AG20443 (cell line): ENCODE data around the gene TP63.
"Not testable (repeated sequence)": the region's sequence is repeated elsewhere in the genome, so short reads cannot be mapped to it uniquely, and the experiment has no call there.

ENCODE experiments used
- DNase-seq: peaks from one replicate; pipeline ENCODE4 v3.0.0; 2012; ENCODE audit warnings: low spot score, mixed read lengths

The TP63 gene

DNA sequence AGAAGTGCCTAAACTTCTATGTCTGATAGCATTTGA is at the start of gene TP63:
Gene TP63 (plus strand): TSS at position 17 of the 36 bp plus-strand sequence. CDS start 127 bp downstream, outside the sequence.
- DNase-seq = no peak

DNA sequence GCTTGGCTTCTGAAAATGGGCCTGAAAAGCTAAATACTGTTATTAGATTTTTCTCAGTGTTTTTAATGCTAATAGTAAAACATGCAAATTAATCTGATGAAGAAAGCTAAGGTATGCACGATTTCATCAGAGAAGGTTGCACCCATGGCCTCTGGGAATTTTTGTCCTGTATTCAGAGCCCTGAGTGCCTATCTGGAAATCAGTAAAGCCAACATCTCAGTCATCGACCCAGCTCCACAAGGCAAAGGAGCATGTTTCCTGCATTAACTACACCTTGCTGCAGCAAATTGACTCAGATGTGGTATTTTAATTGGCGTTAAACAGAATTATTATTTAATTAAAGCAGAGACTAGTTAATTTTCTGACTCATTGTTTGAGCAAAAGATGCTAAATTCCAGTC is 49.0 kb upstream of the TP63 start:
- DNase-seq = no peak

DNA sequence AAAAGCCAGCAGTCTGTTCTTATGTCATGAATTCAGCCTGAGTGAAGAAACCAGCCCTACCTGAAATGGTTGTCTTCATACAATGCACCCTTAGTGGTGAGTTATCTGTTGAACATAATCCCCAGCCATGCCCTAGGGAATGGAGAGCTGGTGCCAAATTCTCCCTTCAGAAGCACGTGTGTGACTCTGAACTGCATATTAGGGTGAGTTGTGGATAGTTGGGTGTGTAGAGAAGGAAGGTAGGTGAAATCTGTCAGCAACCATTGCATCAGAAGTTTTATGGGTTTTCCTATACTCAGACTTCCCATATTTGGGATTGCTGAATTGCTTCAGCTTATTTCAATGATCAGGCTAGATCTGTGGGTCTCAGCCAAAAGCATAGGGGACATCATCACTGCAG is 46.5 kb upstream of the TP63 start:
- DNase-seq = no peak

DNA sequence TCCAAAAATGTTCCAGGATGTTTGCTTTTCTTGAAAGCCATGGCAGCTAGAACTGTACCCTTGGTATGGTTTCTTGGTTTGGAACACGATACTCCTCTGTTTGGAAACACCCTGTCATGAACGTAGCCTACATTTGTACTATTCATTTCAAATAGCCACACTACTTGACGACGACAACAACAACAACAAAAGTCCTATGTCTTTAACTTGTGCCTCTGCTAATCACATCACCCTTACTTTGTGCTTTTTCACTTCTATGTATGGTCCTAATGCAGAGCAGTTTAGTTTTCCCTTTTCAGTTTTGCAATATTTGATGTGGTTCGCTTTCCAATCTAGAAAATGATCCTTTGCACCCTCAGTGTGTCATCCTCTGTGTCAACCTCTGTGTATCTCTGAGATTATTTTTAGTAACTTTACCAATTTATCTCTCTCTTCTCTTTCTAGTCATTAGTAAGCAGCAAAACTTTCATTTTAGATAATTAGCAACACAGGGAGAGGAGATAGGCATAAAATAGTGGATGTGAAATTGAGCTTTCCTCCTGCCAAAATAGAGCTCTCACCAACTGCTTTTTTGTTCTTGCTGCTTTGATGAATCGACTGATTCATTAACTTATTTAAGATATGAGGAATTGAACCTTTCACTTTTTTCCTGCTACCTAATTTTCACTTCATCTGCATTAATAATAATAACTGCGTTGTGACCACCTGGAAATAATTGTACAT is 44.1 kb upstream of the TP63 start:
- no peak for DNase-seq

DNA sequence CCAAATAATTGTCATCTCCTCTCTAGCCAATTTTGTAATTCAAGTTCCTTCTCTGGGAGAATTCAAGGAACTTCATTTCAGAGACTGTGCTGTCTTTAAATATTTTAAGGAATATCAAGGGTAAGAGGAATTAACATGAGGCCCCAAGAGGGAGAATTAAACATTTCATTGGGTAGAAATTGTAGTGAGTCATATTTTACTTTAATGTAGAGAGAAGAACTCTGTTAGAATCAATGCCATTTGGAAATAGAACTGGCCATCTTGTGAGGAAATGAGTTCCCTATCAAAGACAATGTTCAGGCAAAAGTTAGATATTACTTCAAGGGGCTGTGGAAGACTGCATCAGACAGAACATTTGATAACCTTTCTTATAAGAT is 43.5 kb upstream of the TP63 start:
- no peak for DNase-seq

DNA sequence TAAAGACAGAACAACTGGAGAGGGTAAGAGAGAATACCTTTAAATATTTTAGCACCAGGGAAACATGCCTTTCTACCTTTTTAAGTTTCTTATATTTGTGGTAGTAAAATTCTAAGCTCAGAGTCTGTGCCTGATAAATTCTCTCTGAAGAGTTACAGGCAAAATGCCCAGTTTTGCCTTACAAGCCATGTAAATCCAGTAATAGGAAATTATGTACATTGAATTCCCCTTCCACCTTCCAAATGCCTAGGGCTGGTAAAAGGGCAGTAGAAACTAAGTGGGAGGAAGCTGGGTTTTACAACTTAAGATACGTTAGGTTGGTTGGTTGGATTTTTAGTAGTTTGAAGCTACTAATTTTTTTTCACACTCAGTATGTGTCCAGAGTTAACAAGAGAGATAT is 43.1 kb upstream of the TP63 start:
- no peak for DNase-seq

DNA sequence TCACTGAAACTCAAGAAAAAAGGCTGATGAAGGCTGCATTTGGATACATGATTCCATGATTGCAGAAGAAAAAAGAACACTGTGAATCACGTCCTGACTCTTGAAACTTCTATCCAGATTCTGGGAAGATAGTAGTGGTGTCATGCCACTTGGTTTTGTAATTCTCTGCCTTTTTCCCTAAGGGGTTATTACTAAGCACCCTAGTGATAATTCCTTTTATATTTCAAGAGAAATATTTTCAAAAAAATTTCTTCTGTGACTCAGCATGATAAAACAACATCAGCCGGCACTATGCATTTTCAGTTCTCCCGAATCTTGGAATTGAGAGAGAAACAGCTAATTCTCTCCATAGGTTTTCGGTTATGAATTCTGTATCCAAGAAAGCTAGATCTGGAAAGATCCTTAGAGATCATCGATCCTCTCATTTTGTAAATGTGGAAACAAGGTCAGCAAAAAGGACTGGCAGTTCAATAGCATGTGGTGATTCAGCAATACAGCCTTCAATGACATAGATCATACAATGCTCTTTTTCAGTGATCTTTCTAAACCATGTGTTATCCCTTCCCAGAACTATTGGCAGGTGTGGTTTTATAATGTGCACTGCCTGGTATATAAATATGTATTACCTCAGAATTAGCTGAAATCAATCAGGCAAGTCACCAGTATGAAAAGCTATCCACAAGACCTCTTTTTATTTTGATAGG is 42.6 kb upstream of the TP63 start:
- DNase-seq = peak; percentile 62

DNA sequence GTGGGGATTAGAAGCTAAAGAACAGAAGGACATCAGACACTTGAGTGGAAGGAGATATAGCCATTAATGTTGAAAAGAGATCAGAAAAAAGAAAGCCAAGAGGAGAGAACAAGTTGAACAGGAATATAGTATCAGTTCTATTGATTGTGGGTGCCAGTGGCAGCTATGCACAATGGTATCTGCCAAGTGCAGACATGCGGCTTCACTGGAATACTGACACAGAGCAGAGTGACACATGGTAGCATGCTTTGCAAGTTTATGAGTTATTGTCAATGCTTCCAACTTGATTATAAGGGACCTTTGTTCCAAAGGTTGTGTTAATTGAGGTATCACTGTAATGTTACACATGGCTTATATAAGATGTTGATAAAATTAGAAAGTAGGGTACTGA is 42.0 kb upstream of the TP63 start:
- no peak for DNase-seq

DNA sequence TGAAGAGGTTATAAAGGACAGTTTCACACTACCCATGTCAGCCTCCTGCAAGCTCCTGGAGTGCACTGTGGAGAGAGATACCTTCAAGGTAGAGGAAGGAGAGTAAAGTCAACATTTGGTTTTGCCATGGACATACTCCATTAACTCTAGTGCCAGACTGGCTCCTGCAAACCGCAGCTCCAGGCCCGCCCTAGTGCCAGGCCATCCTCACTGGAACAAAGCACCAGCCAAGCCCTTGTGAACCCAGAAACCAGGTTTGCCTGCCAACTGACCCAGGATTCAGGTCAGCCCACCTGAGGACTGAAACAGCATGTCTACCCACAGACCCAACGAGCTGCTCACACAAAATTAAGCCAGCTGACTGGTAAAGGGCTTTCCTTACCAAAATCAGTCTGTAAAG is 41.0 kb upstream of the TP63 start:
- no peak for DNase-seq

DNA sequence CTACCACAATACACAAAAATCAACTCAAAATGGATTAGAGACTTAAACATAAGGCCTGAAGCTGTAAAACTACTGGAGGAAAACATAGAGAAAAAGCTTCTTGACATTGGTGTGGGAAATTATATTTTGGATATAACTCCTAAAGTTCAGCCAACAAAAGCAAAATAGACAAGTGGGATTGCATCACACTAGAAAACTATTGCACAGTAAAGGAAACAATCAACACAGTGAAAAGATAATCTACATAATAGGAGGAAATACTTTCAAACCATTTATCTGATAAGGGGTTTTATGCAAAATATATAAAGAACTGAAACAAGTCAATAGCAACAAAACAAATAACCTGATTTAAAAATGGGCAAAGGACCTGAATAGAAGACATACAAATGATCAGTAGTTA is 37.6 kb upstream of the TP63 start:
- DNase-seq = no peak

DNA sequence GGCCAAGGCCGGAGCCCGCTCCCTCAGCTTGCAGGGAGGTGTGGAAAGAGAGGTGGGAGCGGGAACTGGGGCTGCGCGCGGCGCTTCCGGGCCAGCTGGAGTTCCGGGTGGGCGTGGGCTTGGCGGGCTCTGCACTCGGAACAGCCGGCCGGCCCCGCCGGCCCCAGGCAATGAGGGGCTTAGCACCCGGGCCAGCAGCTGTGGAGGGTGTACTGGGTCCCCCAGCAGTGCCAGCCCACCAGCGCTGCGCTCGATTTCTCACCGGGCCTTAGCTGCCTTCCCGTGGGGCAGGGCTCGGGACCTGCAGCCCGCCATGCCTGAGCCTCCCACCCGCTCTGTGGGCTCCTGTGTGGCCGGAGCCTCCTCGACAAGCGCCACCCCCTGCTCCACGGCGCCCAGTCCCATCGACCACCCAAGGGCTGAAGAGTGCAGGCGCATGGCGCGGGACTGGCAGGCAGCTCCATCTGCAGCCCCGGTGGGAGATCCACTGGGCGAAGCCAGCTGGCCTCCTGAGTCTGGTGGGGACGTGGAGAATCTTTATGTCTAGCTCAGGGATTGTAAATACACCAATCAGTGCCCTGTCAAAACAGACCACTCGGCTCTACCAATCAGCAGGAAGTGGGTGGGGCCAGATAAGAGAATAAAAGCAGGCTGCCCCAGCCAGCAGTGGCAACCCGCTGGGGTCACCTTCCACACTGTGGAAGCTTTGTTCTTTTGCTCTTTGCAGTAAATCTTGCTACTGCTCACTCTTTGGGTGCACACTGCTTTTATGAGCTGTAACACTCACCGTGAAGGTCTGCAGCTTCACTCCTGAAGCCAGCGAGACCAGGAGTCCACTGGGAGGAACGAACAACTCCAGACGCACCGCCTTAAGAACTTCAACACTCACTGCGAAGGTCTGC is 34.9 kb upstream of the TP63 start:
- not testable (repeated sequence) for DNase-seq

DNA sequence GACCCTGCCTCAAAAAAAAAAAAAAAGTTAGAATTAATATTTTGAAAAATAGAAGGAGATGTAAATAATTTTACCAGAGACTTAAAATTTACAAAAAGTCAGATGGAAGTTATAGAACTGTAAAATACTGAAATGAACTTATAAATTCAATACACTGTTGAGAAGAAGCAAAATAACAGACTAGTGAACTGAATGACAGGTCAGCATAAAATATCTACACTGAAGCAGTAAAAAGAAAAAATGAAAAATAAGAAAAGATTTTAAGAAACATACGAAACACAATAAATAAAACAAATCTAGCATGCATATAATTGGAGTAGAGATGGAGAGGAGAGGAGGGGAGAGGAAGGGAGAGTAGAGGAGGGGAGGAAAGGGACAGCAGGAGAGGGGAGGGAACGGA is 33.3 kb upstream of the TP63 start:
- DNase-seq = no peak

DNA sequence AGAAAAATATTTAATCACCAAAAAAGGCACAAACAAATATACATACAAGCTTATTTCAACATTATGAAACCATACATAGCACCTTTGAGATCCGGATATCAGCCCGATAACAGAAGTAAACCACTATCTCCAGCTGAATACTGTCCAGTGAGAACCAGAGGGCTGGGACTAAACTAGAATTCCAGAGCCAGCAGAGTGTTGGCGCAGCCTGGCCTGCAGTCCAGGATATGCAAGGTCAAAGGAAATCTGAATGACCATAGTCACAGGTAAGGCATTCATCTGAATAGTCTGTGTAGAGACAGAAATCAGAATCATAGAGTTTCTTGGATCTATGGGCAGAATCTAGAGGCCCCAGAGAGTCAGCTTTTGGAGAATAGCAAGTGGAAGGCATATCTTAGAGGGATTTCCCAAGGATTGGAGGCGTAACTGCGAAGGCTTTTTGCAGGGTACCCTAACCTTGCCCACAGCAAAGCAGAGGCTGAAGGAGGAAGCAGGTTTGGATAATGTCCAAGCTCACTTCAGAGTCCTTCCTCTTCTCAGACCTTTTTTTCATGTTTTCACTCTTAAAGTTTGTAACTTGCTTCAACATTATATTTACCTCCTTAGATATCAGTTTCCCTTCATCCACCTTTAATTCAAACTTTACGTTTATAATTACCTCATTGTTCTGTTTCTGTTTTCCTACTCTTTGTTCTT is 32.5 kb upstream of the TP63 start:
- DNase-seq = no peak

DNA sequence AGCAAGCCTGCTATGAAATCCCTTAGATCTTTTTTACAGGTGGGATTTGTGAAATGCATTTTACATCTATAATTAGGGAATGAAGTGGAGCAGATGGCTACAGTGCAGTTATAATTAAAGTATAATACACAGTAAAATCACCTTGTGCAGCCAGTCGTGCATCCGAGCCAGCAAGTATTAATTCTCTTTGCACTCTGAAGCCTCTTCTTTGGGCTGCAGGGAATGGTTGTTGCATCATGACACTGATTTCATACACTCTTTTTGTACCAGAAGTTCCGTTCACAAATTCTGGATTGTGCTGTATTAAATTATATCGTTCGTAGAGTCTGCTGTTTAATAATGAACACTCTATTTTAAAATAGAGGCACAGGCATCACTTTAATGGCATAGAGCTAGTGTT is 28.7 kb upstream of the TP63 start:
- DNase-seq = no peak

DNA sequence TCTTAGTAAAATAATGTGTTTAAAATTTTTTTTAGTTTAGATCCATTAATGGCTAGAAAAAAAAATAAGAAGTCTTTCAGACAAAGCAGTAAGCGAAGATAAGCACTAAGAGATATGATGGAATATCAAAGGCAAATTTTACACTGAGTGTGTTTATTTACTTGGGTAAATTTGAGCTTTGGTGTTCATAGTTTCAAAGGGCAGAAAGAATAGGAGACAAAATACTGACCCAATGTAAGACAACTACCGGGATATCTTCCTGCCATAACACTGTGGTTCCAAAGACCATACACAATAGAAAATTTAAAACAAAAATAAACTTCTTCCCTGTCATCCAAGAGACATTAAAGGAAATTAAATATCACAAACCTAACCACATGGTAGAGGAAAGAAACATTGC is 25.5 kb upstream of the TP63 start:
- no peak for DNase-seq

DNA sequence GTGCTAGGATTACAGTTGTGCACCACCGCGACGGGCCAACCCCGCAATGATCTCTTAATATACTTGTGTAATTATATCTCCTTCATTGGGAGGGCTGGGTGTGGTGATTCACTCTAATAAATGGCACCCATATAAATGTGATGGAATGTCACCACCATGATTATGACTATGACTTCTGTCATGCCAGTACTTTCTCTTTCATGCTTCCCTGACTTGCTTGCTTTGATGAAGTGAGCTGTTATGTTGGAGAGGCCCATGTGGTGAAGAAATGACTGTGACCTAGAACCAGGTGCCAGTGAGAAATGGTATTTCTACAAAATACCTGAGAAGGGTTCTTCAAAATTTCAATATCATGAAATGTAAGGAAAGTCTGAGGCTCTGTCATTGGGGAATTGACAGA is 24.4 kb upstream of the TP63 start:
- DNase-seq = no peak

DNA sequence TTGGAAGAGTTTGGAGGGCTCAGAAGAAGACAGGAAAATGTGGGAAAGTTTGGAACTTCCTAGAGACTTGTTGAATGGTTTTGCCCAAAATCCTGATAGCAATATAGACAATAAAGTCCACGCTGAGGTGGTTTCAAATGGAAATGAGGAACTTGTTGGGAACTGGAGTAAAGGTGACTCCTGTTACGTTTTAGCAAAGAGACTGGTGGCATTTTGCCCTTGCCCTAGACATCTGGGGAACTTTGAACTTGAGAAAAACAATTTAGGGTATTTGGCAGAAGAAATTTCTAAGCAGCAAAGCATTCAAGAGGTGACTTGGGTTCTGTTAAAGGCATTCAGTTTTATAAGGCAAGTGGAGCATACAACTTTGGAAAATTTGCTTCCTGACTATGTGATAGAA is 18.5 kb upstream of the TP63 start:
- not testable (repeated sequence) for DNase-seq

DNA sequence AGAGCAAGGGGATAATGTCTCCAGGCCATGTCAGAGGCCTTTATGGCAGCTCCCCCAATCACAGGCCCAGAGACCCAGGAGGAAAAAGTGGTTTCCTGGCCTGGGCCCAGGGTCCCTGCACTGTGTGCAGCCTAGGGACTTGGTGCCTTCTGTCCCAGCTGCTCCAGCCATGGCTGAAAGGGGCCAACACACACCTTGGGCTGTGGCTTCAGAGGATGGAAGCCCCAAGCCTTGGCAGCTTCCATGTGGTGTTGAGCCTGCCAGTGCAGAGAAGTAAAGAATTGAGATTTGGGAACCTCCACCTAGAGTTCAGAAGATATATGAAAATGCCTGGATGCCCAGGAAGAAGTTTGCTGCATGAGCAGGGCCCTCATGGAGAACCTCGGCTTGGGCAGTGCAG is 18.1 kb upstream of the TP63 start:
- DNase-seq = no peak

DNA sequence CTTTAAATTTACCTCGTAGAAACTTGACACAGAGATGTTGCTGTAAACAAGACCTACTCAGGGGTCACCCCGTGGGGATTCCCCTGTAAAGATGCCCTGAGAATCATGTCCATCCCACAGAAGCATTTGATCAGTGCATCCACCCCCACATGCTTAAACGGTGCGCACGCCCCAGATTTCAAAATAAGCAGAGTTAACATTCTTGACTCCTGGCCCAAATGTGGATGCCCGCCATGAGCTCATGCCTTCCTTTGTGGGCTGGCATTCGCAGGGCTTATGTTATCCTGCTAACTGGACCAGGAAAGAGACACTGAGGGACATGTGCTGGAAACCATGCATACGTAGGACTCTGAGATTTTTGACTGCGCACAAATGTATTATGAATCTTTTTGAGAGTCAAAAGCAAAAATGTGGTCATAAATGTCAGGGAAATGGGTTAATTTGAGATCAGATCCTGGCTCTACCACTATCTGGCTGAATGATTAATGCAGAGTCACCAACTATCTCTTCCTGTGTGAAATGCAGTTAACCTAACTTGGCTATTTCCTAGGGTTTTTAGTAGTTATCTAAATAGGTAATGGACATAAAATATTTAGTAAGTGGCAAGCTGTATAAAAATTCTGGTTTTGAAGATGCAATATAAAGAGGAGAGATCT is 9.1 kb upstream of the TP63 start:
- DNase-seq = peak; percentile 25

DNA sequence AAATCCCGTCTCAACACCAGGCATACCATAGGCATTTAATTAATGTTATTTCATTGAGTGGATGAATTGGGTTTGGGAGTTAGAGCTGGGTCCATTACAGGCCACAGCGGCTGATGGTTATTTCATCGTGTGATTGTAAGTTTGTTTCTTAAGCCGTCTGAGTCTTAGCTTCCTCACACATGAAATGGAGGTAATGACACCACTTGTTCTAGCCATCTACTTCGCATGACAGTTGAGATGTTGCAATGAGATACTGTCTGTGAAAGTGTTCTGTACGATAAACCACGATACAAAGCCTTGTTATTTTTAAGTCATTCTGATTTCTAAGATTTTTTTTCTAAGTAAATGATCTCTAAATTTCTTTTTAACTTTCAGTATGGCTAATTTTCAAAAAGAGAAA is 8.6 kb upstream of the TP63 start:
- no peak for DNase-seq

DNA sequence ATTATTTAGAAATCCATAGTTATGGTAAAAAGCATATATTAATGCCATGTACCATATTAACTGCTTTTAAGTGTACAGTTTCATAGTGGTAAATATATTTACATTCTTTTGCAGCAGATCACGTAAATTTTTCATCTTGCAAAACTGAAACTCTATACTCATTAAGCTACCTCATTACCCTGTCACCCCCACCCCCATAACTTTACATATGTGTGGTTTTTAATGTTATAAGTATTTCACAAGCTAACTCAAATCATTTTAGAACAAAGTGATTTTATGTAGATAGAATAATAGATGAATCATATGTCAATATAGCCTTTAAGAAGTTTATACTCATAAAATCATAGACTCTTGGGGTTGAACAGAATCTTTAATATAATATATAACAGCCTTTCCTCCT is 7.1 kb upstream of the TP63 start:
- no peak for DNase-seq

DNA sequence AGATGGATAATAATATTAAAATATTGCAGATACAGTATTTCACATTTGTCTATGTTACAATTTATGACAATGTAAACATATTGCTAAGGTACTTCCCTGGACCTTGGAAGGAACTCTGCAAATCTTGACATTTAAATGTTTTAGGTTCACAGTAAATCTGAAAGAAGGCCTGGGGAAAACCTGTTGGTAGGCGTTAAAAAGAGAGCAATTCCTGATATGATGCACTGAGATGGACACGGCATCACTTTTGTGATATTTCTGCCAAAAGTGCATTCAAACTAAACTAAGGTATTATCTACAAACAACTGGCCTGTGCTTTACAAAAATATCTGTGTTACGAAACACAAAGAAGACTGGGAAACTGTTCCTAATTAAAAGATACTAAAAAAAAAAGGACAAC is 6.1 kb upstream of the TP63 start:
- DNase-seq = no peak

DNA sequence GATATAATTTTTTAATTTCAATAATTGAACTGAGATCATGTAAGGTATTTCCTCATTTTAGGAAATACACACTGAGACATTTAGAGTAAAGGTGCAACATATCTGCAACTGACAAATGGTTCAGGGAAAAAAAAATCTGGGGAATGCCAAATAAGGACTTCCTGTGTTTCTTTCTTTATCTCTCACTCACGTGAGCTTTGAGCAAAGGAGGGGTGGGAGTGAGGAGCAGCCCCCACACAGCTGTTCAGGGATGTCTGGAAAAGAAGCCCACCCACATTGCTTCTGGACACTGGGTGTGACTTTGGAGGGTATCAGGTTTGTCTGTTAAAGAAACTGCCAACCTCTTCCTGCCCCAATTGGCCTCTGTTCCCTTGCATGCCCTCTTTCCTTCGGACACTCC is 5.6 kb upstream of the TP63 start:
- no peak for DNase-seq
